HG03558 (cell line): ENCODE measurements around the gene SYNPO.

ENCODE experiments used
- ATAC-seq: cut with Tn5 transposase; IDR thresholded peaks from one replicate; pipeline ENCODE4 v1.9.1; 2021; ENCODE audit warnings: moderate number of reproducible peaks; ENCODE audit not compliant: unreplicated experiment; ENCODE audit errors: extremely low read depth

The SYNPO gene

DNA sequence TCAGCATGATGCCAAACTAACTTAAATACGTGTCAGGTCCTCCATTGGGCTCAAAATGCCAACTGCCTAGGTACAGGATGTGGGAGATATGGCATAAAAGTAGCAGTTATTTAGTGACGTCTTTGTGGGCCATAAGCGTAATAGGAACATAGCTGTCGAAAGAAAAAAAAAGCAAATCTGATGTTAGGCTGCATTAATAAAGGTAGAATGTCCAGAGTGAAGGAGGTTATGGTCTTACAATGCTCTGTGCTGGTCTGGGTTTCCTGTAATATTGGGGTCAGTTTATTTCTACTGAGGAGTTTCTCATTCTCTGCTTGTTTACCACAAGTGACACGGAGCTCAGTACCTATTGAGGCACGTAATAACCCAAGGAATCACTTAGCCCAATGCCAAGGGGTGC lies 33.4 kb upstream of the SYNPO start:
- ATAC-seq, result no peak

DNA sequence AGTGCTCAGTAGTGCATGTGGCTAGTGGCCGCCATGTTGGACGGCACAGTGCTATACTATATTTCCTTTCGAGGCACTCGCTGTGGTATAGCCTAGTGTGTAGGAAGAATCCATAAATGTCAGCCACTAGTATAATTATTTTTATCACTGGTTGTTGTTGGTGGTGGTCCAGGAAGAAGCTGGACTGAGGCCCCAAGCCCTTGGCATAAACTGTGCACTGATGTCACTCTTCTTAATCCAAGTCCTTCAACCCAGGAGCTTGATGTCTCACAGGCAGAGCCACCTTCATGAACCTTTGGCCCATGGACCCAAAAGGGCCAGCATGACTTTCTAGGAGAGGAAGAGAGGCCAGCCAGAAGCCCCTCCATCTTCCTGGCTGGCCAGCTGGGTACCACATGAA lies 32.5 kb upstream of the SYNPO start:
- no peak for ATAC-seq

GRCh38 chr5:150608991-150609390 lies 31.5 kb upstream of the SYNPO start:
- no peak for ATAC-seq

DNA sequence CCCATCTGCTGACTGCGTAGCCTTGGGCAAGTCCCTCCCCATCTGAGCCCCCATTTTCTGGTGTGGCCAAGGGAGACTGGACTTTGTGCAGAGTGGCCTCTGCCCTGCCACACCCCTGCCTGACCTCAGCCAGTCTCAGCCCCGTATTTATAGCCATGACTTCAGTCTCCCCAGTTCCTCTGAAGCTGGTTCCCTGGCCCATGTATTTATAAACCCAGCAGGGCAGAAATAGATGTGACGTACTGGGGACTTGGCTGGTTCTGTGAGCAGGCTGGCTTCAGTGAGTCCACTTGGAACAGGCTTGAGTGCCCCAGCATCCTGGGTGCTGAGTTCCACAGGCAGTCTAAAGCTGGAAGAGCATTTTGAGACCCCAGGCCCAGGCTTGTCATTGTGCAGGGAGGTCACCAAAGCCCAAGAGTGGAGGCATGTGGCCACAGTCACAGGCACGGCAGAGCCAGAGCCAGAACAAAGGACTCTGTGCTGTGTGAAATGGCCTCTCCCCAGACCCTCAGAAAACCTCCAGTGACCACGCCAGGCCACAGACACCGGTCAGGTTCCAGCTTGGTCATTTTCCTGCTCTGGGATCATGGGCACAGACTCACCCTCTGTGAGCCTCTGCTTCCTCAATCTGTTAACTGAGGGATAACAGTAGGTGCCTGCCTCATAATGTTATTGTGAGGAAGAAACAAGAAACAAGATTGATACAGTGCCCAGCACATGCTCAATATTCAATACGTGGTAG lies 30.4 kb upstream of the SYNPO start:
- no peak for ATAC-seq

DNA sequence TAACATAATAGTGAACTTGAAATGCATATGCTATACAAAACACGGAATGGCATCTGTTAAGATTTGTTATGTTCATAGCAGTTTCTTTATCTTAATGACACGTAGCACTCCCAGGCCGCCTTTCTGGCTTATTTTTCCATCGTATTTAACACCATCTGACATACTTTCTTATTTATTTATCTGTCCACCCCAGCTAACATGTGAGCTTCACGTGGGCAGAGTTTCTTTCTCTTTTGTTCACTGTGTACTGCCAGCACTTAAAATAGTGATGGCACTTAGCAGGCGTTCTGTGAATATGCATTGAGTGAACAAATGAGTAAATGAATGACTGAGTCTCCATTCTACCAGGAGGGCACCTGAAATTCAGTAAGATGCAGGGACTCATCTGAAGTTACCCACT lies 29.4 kb upstream of the SYNPO start:
- ATAC-seq, result no peak

GRCh38 chr5:150612405-150612804 lies 28.1 kb upstream of the SYNPO start:
- ATAC-seq, result no peak

GRCh38 chr5:150612905-150613670 lies 27.4 kb upstream of the SYNPO start:
- ATAC-seq, result no peak

GRCh38 chr5:150613991-150614660 lies 26.3 kb upstream of the SYNPO start:
- ATAC-seq, result no peak

- ATAC-seq, result no peak
Measured at GRCh38 chr5:150614661-150615060, 25.8 kb upstream of the SYNPO start.

- no peak for ATAC-seq
Measured at GRCh38 chr5:150615141-150615699, 25.2 kb upstream of the SYNPO start.

- ATAC-seq, result no peak
Measured at GRCh38 chr5:150616024-150616470, 24.4 kb upstream of the SYNPO start.

GRCh38 chr5:150616506-150616905 lies 24.0 kb upstream of the SYNPO start:
- ATAC-seq, result no peak

DNA sequence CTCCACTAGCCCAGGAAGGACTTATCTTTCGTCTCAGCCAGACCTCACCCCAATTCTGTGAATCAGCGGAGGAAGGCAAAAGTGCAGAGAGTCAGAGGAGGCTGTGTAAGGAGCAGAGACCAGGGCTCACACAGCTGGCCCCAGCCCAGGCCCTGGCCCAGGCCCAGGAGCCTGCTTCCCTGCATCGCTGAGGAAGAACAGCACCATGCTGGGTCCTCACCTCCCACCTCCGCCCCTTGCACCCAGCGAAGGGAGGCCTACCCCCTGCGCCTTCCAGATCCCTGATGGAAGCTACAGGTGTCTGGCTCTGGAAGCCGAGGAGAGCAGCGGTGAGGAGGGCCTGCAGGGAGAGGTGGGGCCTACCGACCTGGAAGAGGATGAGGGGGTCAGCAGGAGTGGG lies 22.3 kb upstream of the SYNPO start:
- ATAC-seq, result no peak

GRCh38 chr5:150618588-150619281 lies 21.7 kb upstream of the SYNPO start:
- no peak for ATAC-seq

DNA sequence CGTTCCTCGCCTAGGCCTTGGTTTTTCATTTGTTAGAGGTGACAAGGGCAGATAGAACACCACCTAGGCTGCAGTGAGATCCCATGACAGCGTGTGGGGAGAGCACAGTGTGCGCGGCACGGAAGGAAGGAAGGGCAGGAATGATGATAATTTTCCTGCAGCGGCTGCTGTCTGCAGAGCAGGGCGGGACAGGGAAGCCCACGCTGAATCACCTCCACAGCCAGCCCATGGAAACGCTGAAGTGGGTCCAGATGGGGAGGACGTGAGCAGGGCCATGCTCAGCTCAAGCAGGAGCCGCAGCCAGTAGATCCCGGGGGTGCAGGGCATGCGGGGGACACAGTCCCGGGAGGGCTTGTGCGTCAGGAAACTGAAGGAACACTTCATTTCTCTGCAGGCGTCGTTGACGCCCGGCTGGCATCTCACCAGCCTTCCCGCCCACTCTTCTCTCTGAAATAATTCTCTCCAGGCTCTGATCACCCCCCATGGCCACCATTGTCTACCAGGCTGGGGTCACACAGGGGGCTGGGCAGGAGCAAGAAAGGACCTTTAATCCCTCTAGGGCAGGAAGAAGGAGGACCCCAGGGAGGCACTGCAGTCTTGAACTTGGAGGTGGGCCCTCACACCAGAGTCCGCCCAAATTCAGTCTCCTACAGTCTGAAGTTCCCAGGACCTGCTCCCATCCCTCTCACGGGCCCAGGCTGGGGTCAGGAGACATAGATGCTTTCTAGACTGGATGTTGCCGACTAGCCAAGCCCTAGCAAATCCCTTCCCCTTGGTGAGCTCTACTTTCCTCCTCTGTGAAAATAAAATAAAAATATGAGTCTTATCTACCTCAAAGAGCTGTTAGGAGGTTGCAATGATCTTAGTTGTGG lies 20.9 kb upstream of the SYNPO start:
- ATAC-seq, result no peak

- no peak for ATAC-seq
Measured at GRCh38 chr5:150621301-150621700, 19.2 kb upstream of the SYNPO start.

GRCh38 chr5:150622157-150622556 lies 18.3 kb upstream of the SYNPO start:
- no peak for ATAC-seq

DNA sequence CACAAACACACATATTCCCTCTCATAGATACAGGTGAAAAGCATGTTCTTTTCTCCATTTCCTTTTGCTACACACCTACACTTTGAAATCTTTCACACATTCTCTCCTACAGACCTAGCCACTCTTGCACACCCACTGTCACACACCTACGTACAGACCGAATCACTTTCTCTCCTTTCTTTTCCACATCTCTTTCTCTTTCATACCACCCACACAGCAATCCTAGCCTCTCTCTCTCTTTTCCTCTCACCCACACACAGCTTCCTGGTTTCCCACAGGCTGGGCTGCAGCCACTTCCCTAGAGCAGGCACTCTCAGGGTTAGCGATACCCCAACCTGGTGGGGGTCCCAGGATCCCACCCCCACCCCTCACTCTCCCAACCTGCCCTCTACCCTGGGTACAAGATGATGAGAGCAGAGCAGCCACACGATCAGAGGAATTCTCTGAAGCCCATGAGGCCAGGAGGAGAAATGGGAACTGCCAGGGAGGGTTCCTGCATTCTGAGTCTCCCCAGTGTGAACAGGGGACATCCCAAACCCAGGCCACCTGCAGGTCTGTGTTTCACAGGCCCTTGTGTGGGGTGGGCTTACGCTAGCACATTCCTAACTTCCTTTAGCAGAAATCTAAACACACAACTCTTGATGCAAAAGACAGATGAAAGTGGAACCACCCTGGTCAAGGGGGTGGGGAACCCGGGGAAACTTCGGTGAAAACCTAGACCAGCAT lies 17.1 kb upstream of the SYNPO start:
- no peak for ATAC-seq

GRCh38 chr5:150623878-150624216 lies 16.6 kb upstream of the SYNPO start:
- ATAC-seq, result no peak
